HG02840 (cell line): Measurements from ENCODE around the gene KRT17.
"Not testable (repeated sequence)": the region's sequence is repeated elsewhere in the genome, so short reads cannot be mapped to it uniquely, and the experiment has no call there.

Source experiments
- ATAC-seq: cut with Tn5 transposase; IDR thresholded peaks from one replicate; pipeline ENCODE4 v1.9.1; 2021; ENCODE audit warnings: mild to moderate bottlenecking, moderate library complexity, moderate number of reproducible peaks; ENCODE audit not compliant: unreplicated experiment, low FRiP score

The KRT17 gene

DNA sequence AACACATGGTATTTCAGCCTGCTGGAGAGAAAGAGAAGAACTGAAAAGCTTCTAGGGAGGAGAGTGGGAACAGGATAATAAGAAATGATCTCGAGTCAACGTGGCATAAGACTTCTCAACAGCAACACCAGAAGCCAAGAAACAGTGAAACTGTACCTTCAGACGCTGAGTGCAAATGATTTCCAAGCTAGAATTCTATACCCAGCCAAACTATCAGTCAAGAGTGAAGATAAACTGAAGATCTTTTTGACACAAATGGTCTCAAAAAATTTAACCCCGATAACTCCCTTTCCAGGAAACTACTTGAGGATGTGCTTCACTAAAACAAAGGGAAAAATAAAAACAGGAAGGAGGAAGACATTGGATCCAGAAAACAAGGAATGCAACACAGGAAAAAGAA lies 17.4 kb downstream of the KRT17 start:
- not testable (repeated sequence) for ATAC-seq

DNA sequence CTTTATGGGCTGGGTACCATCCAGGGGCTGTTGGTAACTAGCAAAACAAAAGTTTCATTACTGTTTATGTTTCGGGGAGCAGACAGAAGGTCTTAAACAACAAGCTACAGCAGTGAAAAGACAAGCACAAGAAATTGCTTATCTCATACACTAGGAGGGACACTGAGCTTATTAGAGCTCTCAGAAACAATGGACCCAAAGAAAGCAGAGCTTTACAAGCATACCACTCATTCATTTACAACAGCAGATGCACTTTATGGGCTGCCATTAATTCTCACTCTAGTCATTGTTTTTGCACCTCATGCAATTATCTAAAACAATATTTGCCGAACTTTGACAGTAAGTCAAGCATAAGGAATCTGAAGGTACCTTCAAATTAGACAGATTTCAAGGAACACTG lies 21.9 kb downstream of the KRT17 start:
- no peak for ATAC-seq

GRCh38 chr17:41600318-41600717 lies 24.1 kb downstream of the KRT17 start:
- no peak for ATAC-seq

GRCh38 chr17:41599680-41600079 lies 24.7 kb downstream of the KRT17 start:
- no peak for ATAC-seq

- no peak for ATAC-seq
These were observed 28.8 kb downstream of the KRT17 start for GRCh38 chr17:41595585-41595984.

DNA sequence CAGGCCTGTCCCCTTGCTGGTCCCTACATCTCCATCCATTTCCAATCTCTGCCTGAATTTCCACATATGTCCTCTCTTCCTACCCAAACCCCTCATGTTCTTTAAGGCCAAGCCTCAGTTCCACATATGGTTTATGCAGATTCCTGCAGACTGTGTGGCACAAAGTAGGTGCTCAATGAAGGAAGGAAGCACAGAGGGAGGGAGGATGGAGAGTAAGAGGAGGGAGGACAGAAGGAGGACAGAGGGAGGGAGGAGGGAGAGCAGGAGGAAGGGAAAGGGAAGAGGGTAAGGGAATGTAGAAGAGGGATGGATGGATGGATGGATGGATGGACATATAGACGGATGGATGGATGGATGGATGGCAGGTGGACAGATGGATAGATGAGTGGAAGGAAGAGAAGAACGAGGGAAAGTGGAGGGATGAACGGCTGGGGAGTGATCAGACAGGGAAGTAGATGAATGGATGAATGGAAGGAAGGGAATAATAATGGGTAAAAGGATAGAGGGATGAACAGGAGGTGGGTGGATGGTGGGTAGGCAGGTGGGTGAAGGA lies 29.9 kb downstream of the KRT17 start:
- no peak for ATAC-seq

- ATAC-seq = no peak
These were observed 30.9 kb downstream of the KRT17 start for GRCh38 chr17:41593306-41593981.

DNA sequence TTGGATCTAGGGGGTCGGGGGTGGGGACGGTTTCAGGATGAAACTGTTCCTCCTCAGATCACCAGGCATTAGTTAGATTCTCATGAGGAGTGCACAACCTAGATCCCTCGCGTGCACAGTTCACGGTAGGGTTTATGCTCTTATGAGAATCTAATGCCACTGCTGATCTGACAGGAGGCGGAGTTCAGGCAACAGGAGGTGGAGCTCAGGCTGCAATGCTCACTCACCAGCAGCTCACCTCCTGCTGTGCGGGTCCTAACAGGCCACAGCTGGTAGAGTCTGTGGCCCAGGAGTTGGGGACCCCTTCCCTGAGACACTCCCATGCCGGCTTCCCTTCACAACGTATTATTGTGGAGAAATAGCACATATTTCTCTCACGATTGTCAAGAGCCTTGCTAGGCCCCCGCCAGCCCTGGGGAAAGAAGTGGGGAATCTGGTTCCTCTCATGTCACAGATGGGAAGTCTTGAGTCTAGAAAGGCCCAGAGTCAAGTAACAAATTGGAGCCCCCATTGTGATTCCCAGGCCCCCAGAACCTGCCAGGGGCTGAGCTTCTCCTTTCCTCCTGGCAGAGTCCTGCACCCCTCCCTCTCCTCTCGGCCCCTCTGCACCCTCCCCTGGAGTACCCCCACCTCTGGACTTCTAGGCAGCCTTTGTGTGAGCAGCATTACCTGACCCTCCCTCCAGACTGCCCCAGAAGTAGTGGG lies 31.6 kb downstream of the KRT17 start:
- ATAC-seq = no peak

DNA sequence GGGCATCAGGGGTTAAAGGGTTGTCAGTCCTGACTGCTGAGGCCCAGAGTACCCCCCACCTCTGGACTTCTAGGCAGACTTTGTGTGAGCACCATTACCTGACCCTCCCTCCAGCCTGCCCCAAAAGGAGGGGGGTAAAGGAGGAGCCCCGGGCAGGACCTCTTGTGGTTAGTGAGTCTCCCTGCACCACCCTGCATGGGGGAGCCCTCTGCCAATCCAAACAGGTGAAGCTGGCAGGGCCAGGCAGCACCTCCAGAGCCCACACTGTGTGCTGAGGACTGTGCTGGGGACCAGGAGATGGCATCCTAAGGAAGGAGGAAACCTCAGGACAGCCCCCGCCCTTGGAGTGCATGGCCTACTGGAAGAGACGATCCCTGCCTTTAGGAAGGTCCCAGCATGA lies 35.1 kb downstream of the KRT17 start:
- no peak for ATAC-seq

DNA sequence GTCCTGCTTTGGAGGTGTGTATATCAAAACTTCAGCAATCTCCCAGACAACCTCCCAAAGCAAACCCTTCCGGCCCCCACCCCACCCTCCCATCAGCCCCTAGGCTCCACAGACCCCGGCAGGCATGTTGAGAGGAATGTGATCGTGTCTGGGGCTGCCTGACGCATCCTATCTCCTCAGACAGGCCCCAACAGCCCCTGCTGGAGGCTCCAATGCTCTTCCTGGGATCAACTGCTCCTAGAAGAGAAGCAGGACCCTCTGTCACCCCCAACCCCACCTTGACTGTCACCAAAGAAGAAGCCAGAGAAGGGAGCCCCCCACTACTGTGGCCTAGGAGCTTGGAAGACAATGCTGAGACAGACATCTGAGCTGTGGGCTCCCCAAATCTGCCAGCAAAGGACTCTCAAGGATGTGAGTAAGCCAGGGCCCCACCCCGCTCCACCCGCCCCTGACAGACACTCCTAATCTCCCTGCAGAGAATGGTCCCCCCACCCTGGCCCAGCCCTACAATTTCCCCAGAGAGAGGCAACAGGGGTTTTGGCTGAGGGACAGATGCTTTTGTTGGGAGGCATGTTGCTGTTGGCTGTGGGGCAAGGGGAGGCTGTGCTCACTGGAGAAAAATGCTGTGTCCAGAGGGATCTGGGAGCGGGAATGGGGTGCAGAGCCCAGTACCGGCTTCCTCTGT lies 36.1 kb downstream of the KRT17 start:
- no peak for ATAC-seq

DNA sequence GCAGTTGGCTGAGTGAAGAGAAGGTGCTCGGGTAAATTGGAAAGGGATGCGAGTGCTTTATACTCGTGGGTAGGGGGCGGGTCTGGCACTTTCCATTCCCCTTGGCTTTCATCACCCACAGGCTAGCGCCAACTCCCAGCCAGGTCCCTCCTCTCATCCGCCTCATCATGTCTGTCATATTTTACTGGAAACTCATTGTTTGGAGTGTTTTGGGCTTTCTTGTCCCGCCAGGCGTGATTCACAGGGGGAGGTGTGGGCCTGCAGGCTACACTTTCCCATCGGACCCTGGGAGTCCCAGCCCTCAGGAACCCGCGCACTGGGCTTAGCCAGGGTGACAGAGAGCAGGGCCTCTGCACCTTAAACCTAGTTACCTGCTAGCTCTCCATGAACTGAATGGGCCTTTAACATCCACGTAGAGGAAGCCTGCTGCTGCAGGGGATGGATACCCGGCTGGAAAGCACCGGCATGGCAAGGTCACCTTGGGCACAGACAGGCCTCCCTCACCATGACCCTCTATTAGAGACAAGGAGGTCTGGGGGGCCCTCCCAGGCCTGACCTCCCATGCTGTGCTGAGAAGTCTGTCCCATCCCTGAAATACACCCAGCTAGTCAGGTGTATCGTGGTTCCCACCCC lies 37.4 kb downstream of the KRT17 start, which contains the start of gene KRT14:
Gene KRT14 (minus strand): TSS at position 33 of the 633 bp plus-strand sequence. CDS start 61 bp downstream, outside the sequence.
- no peak for ATAC-seq

DNA sequence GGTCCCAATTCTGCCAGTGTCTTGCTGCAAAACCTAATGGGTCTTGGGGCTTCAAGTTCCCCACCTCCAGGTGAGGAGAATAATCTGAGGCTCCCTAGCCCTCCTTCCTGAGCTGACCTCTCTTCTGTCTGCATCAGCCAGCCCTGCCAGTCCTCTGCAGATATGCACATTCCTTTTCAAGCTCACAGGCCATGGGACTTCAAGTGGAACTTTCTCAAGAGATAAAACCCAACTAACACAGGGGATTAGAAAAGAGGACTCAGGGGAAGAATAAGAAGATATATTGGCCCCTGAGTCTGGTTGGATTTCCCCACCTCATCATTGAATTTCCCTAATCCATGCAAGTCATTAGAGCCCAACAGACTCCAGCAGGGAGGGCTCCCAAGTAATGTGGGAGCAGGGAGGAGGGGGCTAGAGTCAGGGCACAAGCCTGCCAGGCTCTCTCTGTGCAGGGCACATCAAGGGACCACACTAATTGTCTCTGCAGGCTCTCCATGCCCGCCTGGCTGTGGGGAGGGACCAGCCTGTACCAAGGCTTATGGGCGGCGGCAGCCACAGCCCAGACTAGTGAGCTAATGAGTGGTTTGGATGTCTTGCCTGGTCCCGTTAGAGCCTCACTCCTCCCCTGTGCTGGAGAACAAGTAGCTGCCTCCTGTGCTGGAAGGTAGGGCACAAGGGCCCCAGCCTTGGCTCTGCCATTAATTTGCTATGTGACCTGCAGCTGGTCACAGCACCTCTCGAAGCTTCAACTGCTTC lies 38.9 kb downstream of the KRT17 start:
- ATAC-seq = no peak

DNA sequence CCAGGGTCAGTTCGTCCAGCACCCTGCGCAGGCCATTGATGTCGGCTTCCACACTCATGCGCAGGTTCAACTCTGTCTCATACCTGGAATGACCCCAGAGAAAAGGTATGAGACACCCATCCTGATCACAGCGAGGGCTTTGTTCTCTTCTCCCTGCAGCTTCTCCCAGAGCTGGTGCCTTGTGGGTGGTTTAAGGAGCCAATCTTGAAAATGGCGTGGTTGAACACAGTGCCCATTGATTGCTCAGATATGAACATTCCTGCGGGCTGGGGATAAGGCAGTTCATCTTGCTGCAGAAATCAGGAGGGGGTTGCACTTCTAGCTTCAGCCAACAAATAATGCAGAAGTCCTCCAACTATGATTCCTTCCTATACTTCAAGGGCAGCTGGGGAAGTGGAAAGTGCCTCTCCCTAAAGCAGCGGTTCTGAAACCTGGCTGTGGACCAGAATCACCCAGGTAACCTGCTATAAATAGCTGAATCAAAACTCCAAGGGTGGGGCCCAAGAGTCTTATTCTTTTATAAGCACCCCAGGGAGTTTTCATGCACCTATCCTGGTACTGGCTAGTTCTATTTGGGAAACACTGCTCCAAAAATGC lies 39.9 kb downstream of the KRT17 start:
- ATAC-seq = not testable (repeated sequence)

- no peak for ATAC-seq
These were observed 40.9 kb downstream of the KRT17 start for GRCh38 chr17:41583137-41584127.

DNA sequence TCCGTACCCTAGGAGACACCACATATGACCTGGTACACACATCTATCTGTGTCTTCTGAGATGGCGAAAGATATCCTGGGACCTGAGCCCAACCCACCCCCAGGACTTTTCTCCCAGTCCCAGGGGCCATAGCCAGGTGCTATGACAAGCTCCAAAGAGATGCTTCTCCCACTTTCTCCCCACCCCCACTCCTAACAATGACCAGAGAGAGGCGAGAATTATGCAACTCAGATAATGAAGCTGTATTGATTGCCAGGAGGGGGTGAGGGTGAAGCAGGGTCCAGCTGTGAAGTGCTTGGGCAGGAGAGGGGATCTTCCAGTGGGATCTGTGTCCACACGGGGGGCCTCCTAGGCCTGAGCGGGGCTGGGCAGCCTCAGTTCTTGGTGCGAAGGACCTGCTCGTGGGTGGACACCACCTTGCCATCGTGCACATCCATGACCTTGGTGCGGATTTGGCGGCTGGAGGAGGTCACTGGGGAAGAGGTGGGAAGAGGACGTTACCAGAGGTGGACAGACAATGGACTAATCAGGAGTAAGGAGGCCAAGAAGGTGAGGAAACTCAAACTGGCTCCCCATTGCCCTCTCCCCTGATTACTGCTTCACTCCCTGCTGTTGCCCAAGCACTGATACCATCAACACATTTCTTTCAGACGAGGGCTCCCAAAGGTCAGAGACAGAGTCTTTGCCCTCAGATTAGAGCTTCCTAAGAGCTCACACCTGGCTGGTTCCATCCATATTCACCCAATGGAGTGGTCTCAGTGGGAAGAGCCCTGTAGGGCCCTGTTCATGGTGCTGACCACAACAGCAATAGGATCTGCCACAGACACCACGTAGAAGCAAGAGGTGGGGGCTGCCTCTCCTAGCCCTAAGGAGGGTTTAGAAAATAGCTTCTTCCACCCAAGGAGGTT lies 42.1 kb downstream of the KRT17 start:
- not testable (repeated sequence) for ATAC-seq

GRCh38 chr17:41581366-41582060 lies 42.9 kb downstream of the KRT17 start:
- ATAC-seq = no peak
